Transverse colon (tissue), 4 donors: ENCODE data around the gene SETD4. TPM values are rescaled to one million over a fixed set of nuclear protein-coding genes. Genes with fewer than 3 reads are reported as not detected.

ENCODE experiments used
- DNase-seq: peaks from one replicate; pipeline ENCODE4 v3.0.0-alpha.2; 2019
- H3K27ac ChIP-seq, 4 donors: fragments of 200-600 bp; sonication (generic); 2 replicates each; pipeline ENCODE4 v1.5.1; 2016 to 2018; ENCODE audit warnings: inconsistent platforms in 4 of 4
- H3K27me3 ChIP-seq: fragments of 200-600 bp; sonication (generic); 2 replicates; pipeline ENCODE4 v1.5.1; 2017; ENCODE audit warnings: inconsistent platforms
- H3K36me3 ChIP-seq, 4 donors: fragments of 200-600 bp; sonication (generic); 2 replicates each; pipeline ENCODE4 v1.5.1; 2017 to 2019; ENCODE audit warnings: inconsistent platforms in 4 of 4
- H3K4me1 ChIP-seq, 4 donors: fragments of 200-600 bp; sonication (generic); 2 replicates each; pipeline ENCODE4 v1.5.1; 2017 to 2020; ENCODE audit warnings: inconsistent platforms in 4 of 4
- H3K4me3 ChIP-seq, 4 donors: fragments of 200-600 bp; sonication (generic); 1 replicate in 1 of 4; 2 replicates in 3 of 4; pipeline versions ENCODE4 v1.5.1 to v1.6.1; 2017 to 2019; ENCODE audit warnings: inconsistent platforms in 4 of 4
- H3K9me3 ChIP-seq, 2 donors: fragments of 200-600 bp; sonication (generic); 2 replicates each; pipeline ENCODE4 v1.5.1; 2017 to 2019; ENCODE audit warnings: inconsistent platforms in 2 of 2
- CTCF ChIP-seq, 5 experiments: fragments of 200-600 bp in 3 of 5; fragments of 450-650 bp in 2 of 5; sonication (generic) in 3 of 5; IDR thresholded peaks; 1 replicate in 2 of 5; 2 replicates in 3 of 5; pipeline ENCODE4 v1.5.1; 2016 to 2017; ENCODE audit warnings: antibody characterized with exemption in 5 of 5, inconsistent platforms in 3 of 5, mild to moderate bottlenecking in 2 of 5, moderate library complexity in 1 of 5
- EP300 ChIP-seq: sonication (generic); formaldehyde crosslinking; IDR thresholded peaks from one replicate; pipeline ENCODE4 v1.6.1; 2017; ENCODE audit warnings: antibody characterized with exemption, low read depth
- POLR2A ChIP-seq: fragments of 450-650 bp; IDR thresholded peaks from one replicate; pipeline ENCODE4 v1.6.1; 2016; ENCODE audit warnings: antibody characterized with exemption, mild to moderate bottlenecking, moderate library complexity
- POLR2AphosphoS5 ChIP-seq, 3 donors: sonication (generic); formaldehyde crosslinking; IDR thresholded peaks; one replicate each; pipeline ENCODE4 v1.6.1; 2016; ENCODE audit warnings: antibody characterized with exemption in 3 of 3
- WGBS, 2 donors: methylation state at CpG; one replicate each; pipeline ENCODE4 v1.1.5; 2018; ENCODE audit warnings: low coverage in 1 of 2; 5-methylcytosine and 5-hydroxymethylcytosine counted together
- in situ Hi-C, 4 donors: fragments of 200-750 bp; cut with MboI; loops; one replicate each; pipeline versions ENCODE4 v1.15.0 to v1.15.1; 2017; ENCODE audit warnings: low sequenced_read_pairs in 3 of 4, low pct_ligation_motif_present in 1 of 4, low pct_unique_long_range_greater_than_20kb in 1 of 4
- intact Hi-C: fragments of 100-400 bp; cut with DNase I; formaldehyde crosslinking; loops from one replicate; pipeline ENCODE4 v1.15.1; 2023; ENCODE audit warnings: low total_unique reads
- total RNA-seq, 4 donors: library from RNA; depleted of rRNA; stranded (reverse); fragments of >200 nt; gene quantifications; one replicate each; pipeline ENCODE4 v1.1.0, GENCODE V29; 2016

The SETD4 gene
- total RNA-seq, 4 donors from 2014 or later: 5.4 to 35.9 (median 29.4) TPM

GRCh38 chr21:35996217-35996616 is 64.1 kb downstream of the SETD4 start:
- H3K4me3 ChIP-seq: no peak overlapping the region
- intact Hi-C loops (no loop called here), in situ Hi-C loops (no loop called here)
- peaks cover 24% of the 10 kb centered on the region for H3K27me3 ChIP-seq
- H3K4me1 ChIP-seq: no peaks in the 10 kb centered on the region
- H3K27ac ChIP-seq: no peak overlapping the region
- DNase-seq: no peak
- TF ChIP-seq POLR2A: no peak
- no peak for TF ChIP-seq CTCF (IDR thresholded peaks at IDR 0.05)
- no peak for TF ChIP-seq POLR2AphosphoS5 (IDR thresholded peaks at IDR 0.05)
- no peak for TF ChIP-seq EP300
- H3K9me3 ChIP-seq: no peaks in the 10 kb centered on the region
- H3K36me3 ChIP-seq: no peaks in the 10 kb centered on the region

GRCh38 chr21:35995522-35996088 is 64.7 kb downstream of the SETD4 start:
- H3K27me3 ChIP-seq: peaks cover 24% of the 10 kb centered on the region
- H3K9me3 ChIP-seq: no peaks in the 10 kb centered on the region
- no peaks in the 10 kb centered on the region for H3K4me1 ChIP-seq
- intact Hi-C loops: no loop called here
- WGBS, 2 donors: 65 to 70% methylated on average over 4 of the region's 4 CpGs
- in situ Hi-C loops: no loop called here
- no peak overlapping the region for H3K4me3 ChIP-seq
- no peaks in the 10 kb centered on the region for H3K36me3 ChIP-seq
- TF ChIP-seq CTCF (IDR thresholded peaks at IDR 0.05): no peak
- TF ChIP-seq POLR2AphosphoS5 (IDR thresholded peaks at IDR 0.05): no peak
- TF ChIP-seq EP300: no peak
- TF ChIP-seq POLR2A: no peak
- DNase-seq: no peak
- H3K27ac ChIP-seq: no peak overlapping the region

GRCh38 chr21:35994613-35995012 is 65.7 kb downstream of the SETD4 start:
- DNase-seq: no peak
- H3K27me3 ChIP-seq: peaks cover 24% of the 10 kb centered on the region
- in situ Hi-C loops (no loop called here), intact Hi-C loops (no loop called here)
- TF ChIP-seq POLR2A (no peak), EP300 (no peak), CTCF (IDR thresholded peaks at IDR 0.05) (no peak), POLR2AphosphoS5 (IDR thresholded peaks at IDR 0.05) (no peak)
- no peaks in the 10 kb centered on the region for H3K4me1 ChIP-seq
- 46% methylated on average over 4 of the region's 4 CpGs; no CpG with 5 or more reads in 1 of the 2 donors for WGBS, 2 donors
- no peak overlapping the region for H3K27ac ChIP-seq
- no peaks in the 10 kb centered on the region for H3K36me3 ChIP-seq
- H3K9me3 ChIP-seq: no peaks in the 10 kb centered on the region
- no peak overlapping the region for H3K4me3 ChIP-seq

- WGBS, 2 donors: 55 to 59% methylated on average over 2 to 3 of the region's 3 CpGs
These were observed 66.3 kb downstream of the SETD4 start for GRCh38 chr21:35993875-35994490.

More at GRCh38 chr21:35993875-35994490, 66.3 kb downstream of the SETD4 start:
- in situ Hi-C loops: no loop called here
- Histone ChIP-seq H3K4me1 (no peaks in the 10 kb centered on the region), H3K27ac (no peak overlapping the region), H3K9me3 (no peaks in the 10 kb centered on the region), H3K27me3 (peaks cover 24% of the 10 kb centered on the region), H3K36me3 (no peaks in the 10 kb centered on the region), H3K4me3 (no peak overlapping the region)
- intact Hi-C loops: no loop called here
- DNase-seq: no peak
- no peak for TF ChIP-seq POLR2AphosphoS5 (IDR thresholded peaks at IDR 0.05)
- no peak for TF ChIP-seq CTCF (IDR thresholded peaks at IDR 0.05)
- no peak for TF ChIP-seq EP300
- TF ChIP-seq POLR2A: no peak
